ENCODE data around the gene ZNF669. TPM values are rescaled to one million over a fixed set of nuclear protein-coding genes. Genes with fewer than 3 reads are reported as not detected.

ZNF669 gene
- total RNA-seq, 1 donor from 2014 or later, result 6.2 TPM

DNA sequence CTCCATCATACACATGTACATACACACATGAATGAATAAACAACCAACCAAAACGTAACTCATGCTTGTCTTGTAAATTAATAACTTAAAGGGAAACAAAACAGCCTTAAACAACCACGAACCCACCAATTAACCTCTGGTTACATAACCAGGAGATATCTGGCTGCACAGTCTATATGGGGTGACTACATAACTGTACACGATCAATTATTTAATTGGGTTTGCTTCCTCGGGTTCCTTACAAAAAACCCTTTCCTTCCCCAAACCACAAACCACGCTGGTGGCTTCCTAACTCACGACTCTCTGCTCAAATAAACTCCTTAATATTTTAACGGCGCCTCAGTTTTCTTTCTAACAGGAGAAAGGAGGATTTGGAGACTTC, 26.3 kb downstream of the ZNF669 start:
- Mint-ChIP-seq H3K9me3 (peaks cover 13% of the 10 kb centered on the region), H3K4me3 (peak overlapping the region; percentile 94), H3K36me3 (ENCODE audit: low read depth) (peaks cover 10% of the 10 kb centered on the region), H3K27me3 (peaks cover 6% of the 10 kb centered on the region), H3K27ac (peak overlapping the region; percentile 85), H3K4me1 (peaks cover 12% of the 10 kb centered on the region)
- DNase-seq, result no peak
- intact Hi-C loops (cut with micrococcal nuclease), result loop anchor here (1.0 to 2.0 kb wide), 4 partner anchors 26 to 253 kb away; partner anchors contain the start of genes ZNF496 and ZNF669

- Mint-ChIP-seq H3K27me3 (peaks cover 2% of the 10 kb centered on the region), H3K27ac (no peak overlapping the region), H3K36me3 (ENCODE audit: low read depth) (peaks cover 10% of the 10 kb centered on the region), H3K4me1 (peaks cover 12% of the 10 kb centered on the region), H3K9me3 (peaks cover 11% of the 10 kb centered on the region), H3K4me3 (peak overlapping the region; percentile 94)
- DNase-seq, result no peak
- intact Hi-C loops (cut with micrococcal nuclease), result no loop called here
Observed at GRCh38 chr1:247077213-247077612, 26.9 kb downstream of the ZNF669 start.

GRCh38 chr1:247070645-247071044, 33.5 kb downstream of the ZNF669 start:
- H3K4me1 Mint-ChIP-seq, result no peaks in the 10 kb centered on the region
- intact Hi-C loops (cut with micrococcal nuclease), result no loop called here
- H3K36me3 Mint-ChIP-seq (ENCODE audit: low read depth), result peaks cover 12% of the 10 kb centered on the region
- no peak for DNase-seq
- no peak overlapping the region for H3K27ac Mint-ChIP-seq
- peaks cover 27% of the 10 kb centered on the region for H3K9me3 Mint-ChIP-seq
- H3K4me3 Mint-ChIP-seq, result no peak overlapping the region
- H3K27me3 Mint-ChIP-seq, result no peaks in the 10 kb centered on the region

DNA sequence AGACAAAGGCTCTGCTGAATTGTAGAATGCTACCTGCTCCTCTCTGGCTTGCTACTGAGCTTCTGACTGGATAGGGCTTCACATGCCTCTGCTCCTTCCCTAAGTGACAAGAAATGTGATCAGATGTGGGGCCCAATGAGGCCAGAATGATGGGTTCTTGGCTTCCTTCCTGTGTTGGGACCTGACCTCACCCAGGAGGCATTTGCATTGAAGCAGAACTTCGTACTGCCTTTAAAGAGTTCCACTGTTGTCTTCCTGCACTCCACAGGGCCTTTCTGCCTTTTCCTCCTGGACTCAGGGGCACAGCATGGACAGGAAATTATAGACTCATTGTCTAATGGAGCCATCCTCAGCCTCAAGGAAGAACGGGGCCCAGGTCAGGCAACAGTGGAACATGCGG, 39.9 kb downstream of the ZNF669 start:
- H3K4me1 Mint-ChIP-seq, result no peaks in the 10 kb centered on the region
- no peaks in the 10 kb centered on the region for H3K27me3 Mint-ChIP-seq
- H3K36me3 Mint-ChIP-seq (ENCODE audit: low read depth), result peaks cover 7% of the 10 kb centered on the region
- no peak for DNase-seq
- no peak overlapping the region for H3K4me3 Mint-ChIP-seq
- intact Hi-C loops (cut with micrococcal nuclease), result no loop called here
- H3K9me3 Mint-ChIP-seq, result peaks cover 28% of the 10 kb centered on the region
- no peak overlapping the region for H3K27ac Mint-ChIP-seq

DNA sequence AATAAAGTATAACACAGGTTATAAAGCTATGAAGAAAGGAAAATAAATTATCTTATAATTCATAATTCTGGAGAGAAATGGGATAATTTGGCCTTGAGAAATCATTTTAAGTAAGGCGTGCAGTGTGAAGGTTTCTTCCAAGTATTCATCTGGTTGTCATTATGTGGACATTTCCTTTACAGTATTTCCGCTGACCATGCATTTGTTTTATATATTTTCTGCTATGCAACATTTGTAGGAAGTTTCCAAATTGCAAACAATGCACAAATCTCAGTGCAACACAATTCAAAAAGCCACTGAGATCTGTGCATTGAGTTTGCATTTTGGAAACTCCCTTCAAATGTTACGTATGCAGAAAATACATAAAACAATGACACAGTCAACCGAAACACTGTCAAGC, 43.4 kb downstream of the ZNF669 start:
- H3K36me3 Mint-ChIP-seq (ENCODE audit: low read depth), result peaks cover 8% of the 10 kb centered on the region
- no peak overlapping the region for H3K4me3 Mint-ChIP-seq
- H3K27me3 Mint-ChIP-seq, result no peaks in the 10 kb centered on the region
- no peak for DNase-seq
- no peaks in the 10 kb centered on the region for H3K4me1 Mint-ChIP-seq
- H3K27ac Mint-ChIP-seq, result no peak overlapping the region
- intact Hi-C loops (cut with micrococcal nuclease), result no loop called here
- peaks cover 41% of the 10 kb centered on the region for H3K9me3 Mint-ChIP-seq

GRCh38 chr1:247056071-247056470, 48.1 kb downstream of the ZNF669 start:
- no peaks in the 10 kb centered on the region for H3K4me1 Mint-ChIP-seq
- DNase-seq, result no peak
- H3K4me3 Mint-ChIP-seq, result no peak overlapping the region
- H3K9me3 Mint-ChIP-seq, result peaks cover 38% of the 10 kb centered on the region
- intact Hi-C loops (cut with micrococcal nuclease), result no loop called here
- H3K27me3 Mint-ChIP-seq, result no peaks in the 10 kb centered on the region
- peaks cover 12% of the 10 kb centered on the region for H3K36me3 Mint-ChIP-seq (ENCODE audit: low read depth)
- no peak overlapping the region for H3K27ac Mint-ChIP-seq

- Mint-ChIP-seq H3K4me3 (no peak overlapping the region), H3K4me1 (no peaks in the 10 kb centered on the region), H3K9me3 (peaks cover 38% of the 10 kb centered on the region), H3K27me3 (no peaks in the 10 kb centered on the region), H3K36me3 (ENCODE audit: low read depth) (peaks cover 12% of the 10 kb centered on the region), H3K27ac (no peak overlapping the region)
- no peak for DNase-seq
- intact Hi-C loops (cut with micrococcal nuclease), result no loop called here
Observed at GRCh38 chr1:247054992-247055415, 49.2 kb downstream of the ZNF669 start.

Other genes with a start within 250 kb of the ZNF669 start
- gene AHCTF1, start 172.4 kb downstream of the ZNF669 start, total RNA-seq, result 47.9 and 56.5 TPM in 2 replicates
- 0.65 and 0.95 TPM in 2 replicates for gene ZNF695, start 96.3 kb downstream of the ZNF669 start, total RNA-seq
- gene ZNF670, start 25.5 kb downstream of the ZNF669 start, total RNA-seq, result 2.8 TPM in 2 replicates
- gene ZNF124, start 67.7 kb upstream of the ZNF669 start, total RNA-seq, result 14.9 and 18.5 TPM in 2 replicates
- gene VN1R5, start 151.7 kb upstream of the ZNF669 start, total RNA-seq, result not detected in 2 replicates
- 14.2 and 15.7 TPM in 2 replicates for gene ZNF496, start 227.5 kb upstream of the ZNF669 start, total RNA-seq